ENCODE data around the gene RTBDN. TPM values are rescaled to one million over a fixed set of nuclear protein-coding genes. Genes with fewer than 3 reads are reported as not detected.

RTBDN gene
- total RNA-seq (ENCODE audit: insufficient read depth, low replicate concordance): not detected

- DNase-seq (ENCODE audit: low spot score): no peak
Observed at GRCh38 chr19:12834566-12834943, at the start of gene RTBDN. TSS of gene RTBDN (minus strand) at chr19:12834579. CDS start at chr19:12829979, 4,600 bp downstream.

GRCh38 chr19:12882589-12882988 lies 48.2 kb upstream of the RTBDN start:
- no peak for DNase-seq (ENCODE audit: low spot score)

GRCh38 chr19:12881172-12881808 lies 46.9 kb upstream of the RTBDN start, which contains the start of gene DNASE2:
TSS of gene DNASE2 (minus strand) at chr19:12881449. CDS start at chr19:12881375, 74 bp downstream.
- DNase-seq (ENCODE audit: low spot score): peak; percentile 94

GRCh38 chr19:12880551-12881171 lies 46.3 kb upstream of the RTBDN start:
- no peak for DNase-seq (ENCODE audit: low spot score)

GRCh38 chr19:12875086-12875485 lies 40.7 kb upstream of the RTBDN start:
- DNase-seq (ENCODE audit: low spot score): no peak

- DNase-seq (ENCODE audit: low spot score): no peak
Observed at GRCh38 chr19:12873891-12874745, 39.7 kb upstream of the RTBDN start.

- no peak for DNase-seq (ENCODE audit: low spot score)
Observed at GRCh38 chr19:12872941-12873890, 38.8 kb upstream of the RTBDN start.

- no peak for DNase-seq (ENCODE audit: low spot score)
Observed at GRCh38 chr19:12872255-12872654, 37.9 kb upstream of the RTBDN start.

GRCh38 chr19:12871681-12872080 lies 37.3 kb upstream of the RTBDN start:
- no peak for DNase-seq (ENCODE audit: low spot score)

GRCh38 chr19:12868540-12869112 lies 34.2 kb upstream of the RTBDN start:
- DNase-seq (ENCODE audit: low spot score): no peak

GRCh38 chr19:12867120-12868099 lies 33.0 kb upstream of the RTBDN start:
- DNase-seq (ENCODE audit: low spot score): peak; percentile 62

- no peak for DNase-seq (ENCODE audit: low spot score)
Observed at GRCh38 chr19:12866416-12867119, 32.2 kb upstream of the RTBDN start.

GRCh38 chr19:12865746-12866415 lies 31.5 kb upstream of the RTBDN start:
- DNase-seq (ENCODE audit: low spot score): no peak

- no peak for DNase-seq (ENCODE audit: low spot score)
Observed at GRCh38 chr19:12864721-12865715, 30.6 kb upstream of the RTBDN start.

- DNase-seq (ENCODE audit: low spot score): no peak
Observed at GRCh38 chr19:12864143-12864542, 29.8 kb upstream of the RTBDN start.

- no peak for DNase-seq (ENCODE audit: low spot score)
Observed at GRCh38 chr19:12859546-12859945, 25.2 kb upstream of the RTBDN start.

Data from umbilical cord (tissue), 2 donors.